Nephron progenitor cell (in vitro differentiated cells): ENCODE results near the gene GRAMD1A.
"Not testable (repeated sequence)": the region's sequence is repeated elsewhere in the genome, so short reads cannot be mapped to it uniquely, and the experiment has no call there.

Source experiments
- DNase-seq: peaks from one replicate; pipeline ENCODE4 v3.0.0; 2021
- H3K27ac Mint-ChIP-seq: 2 replicates; pipeline ENCODE4 v1.8.0; 2021; ENCODE audit warnings: mild to moderate bottlenecking, moderate library complexity, mixed read lengths
- H3K27me3 Mint-ChIP-seq: 2 replicates; pipeline ENCODE4 v1.8.0; 2021; ENCODE audit warnings: mild to moderate bottlenecking, low read depth, mixed read lengths; ENCODE audit not compliant: poor library complexity
- H3K36me3 Mint-ChIP-seq: 2 replicates; pipeline ENCODE4 v1.8.0; 2021; ENCODE audit warnings: low read depth, mixed read lengths
- H3K4me1 Mint-ChIP-seq: 2 replicates; pipeline ENCODE4 v1.8.0; 2021; ENCODE audit warnings: mixed read lengths
- H3K4me3 Mint-ChIP-seq: 2 replicates; pipeline ENCODE4 v1.8.0; 2021; ENCODE audit warnings: mild to moderate bottlenecking, moderate library complexity, mixed read lengths
- H3K9me3 Mint-ChIP-seq: 2 replicates; pipeline ENCODE4 v1.8.0; 2021; ENCODE audit warnings: mild to moderate bottlenecking, moderate library complexity, mixed read lengths
- CTCF ChIP-seq: fragments of 200-600 bp; sonication (generic); IDR thresholded peaks from 2 replicates; pipeline ENCODE4 v1.5.0; 2021; ENCODE audit warnings: antibody characterized with exemption

GRAMD1A gene

GRCh38 chr19:35011091-35011689 lies 11.1 kb downstream of the GRAMD1A start:
- no peak for DNase-seq
- Mint-ChIP-seq H3K27me3 (no peaks in the 10 kb centered on the region), H3K27ac (peak overlapping the region; percentile 89), H3K9me3 (no peaks in the 10 kb centered on the region), H3K36me3 (peaks cover 62% of the 10 kb centered on the region), H3K4me1 (peaks cover 7% of the 10 kb centered on the region), H3K4me3 (no peak overlapping the region)
- TF ChIP-seq CTCF = no peak

GRCh38 chr19:35011737-35012682 lies 11.9 kb downstream of the GRAMD1A start:
- H3K9me3 Mint-ChIP-seq = no peaks in the 10 kb centered on the region
- peaks cover 54% of the 10 kb centered on the region for H3K36me3 Mint-ChIP-seq
- DNase-seq = no peak
- no peak for TF ChIP-seq CTCF
- H3K27ac Mint-ChIP-seq = peak overlapping the region; percentile 69
- no peaks in the 10 kb centered on the region for H3K27me3 Mint-ChIP-seq
- H3K4me3 Mint-ChIP-seq = no peak overlapping the region
- H3K4me1 Mint-ChIP-seq = peaks cover 7% of the 10 kb centered on the region

GRCh38 chr19:35013041-35013819 lies 13.1 kb downstream of the GRAMD1A start:
- H3K36me3 Mint-ChIP-seq = peaks cover 64% of the 10 kb centered on the region
- peaks cover 7% of the 10 kb centered on the region for H3K4me1 Mint-ChIP-seq
- TF ChIP-seq CTCF = peak; percentile 92
- H3K4me3 Mint-ChIP-seq = no peak overlapping the region
- H3K27ac Mint-ChIP-seq = peak overlapping the region; percentile 87
- no peaks in the 10 kb centered on the region for H3K27me3 Mint-ChIP-seq
- H3K9me3 Mint-ChIP-seq = no peaks in the 10 kb centered on the region
- DNase-seq = peak; percentile 77

- no peaks in the 10 kb centered on the region for H3K9me3 Mint-ChIP-seq
- TF ChIP-seq CTCF = no peak
- no peak overlapping the region for H3K27ac Mint-ChIP-seq
- H3K4me1 Mint-ChIP-seq = peaks cover 7% of the 10 kb centered on the region
- H3K4me3 Mint-ChIP-seq = no peak overlapping the region
- DNase-seq = no peak
- peaks cover 70% of the 10 kb centered on the region for H3K36me3 Mint-ChIP-seq
- no peaks in the 10 kb centered on the region for H3K27me3 Mint-ChIP-seq
Measured at GRCh38 chr19:35013820-35014754, 14.0 kb downstream of the GRAMD1A start.

- not testable (repeated sequence) for DNase-seq, H3K27ac Mint-ChIP-seq
- peaks cover 70% of the 10 kb centered on the region for H3K36me3 Mint-ChIP-seq
Measured at GRCh38 chr19:35014774-35015173, 14.7 kb downstream of the GRAMD1A start.

More at GRCh38 chr19:35014774-35015173, 14.7 kb downstream of the GRAMD1A start:
- H3K4me1 Mint-ChIP-seq, H3K4me3 Mint-ChIP-seq, H3K9me3 Mint-ChIP-seq, H3K27me3 Mint-ChIP-seq: not testable (repeated sequence)
